Effector memory CD4-positive, alpha-beta T cell (primary cell): Measurements from ENCODE around the gene OR2D2.
"Not testable (repeated sequence)": the region's sequence is repeated elsewhere in the genome, so short reads cannot be mapped to it uniquely, and the experiment has no call there.

Experiments used
- DNase-seq, 3 donors: peaks; one replicate each; pipeline ENCODE4 v3.0.0-alpha.2; 2020
- H3K27ac ChIP-seq: 2 replicates; pipeline ENCODE4 v1.7.0; 2013; ENCODE audit warnings: mild to moderate bottlenecking, low read length, moderate library complexity; ENCODE audit not compliant: insufficient read depth, poor library complexity, severe bottlenecking
- H3K27me3 ChIP-seq: replicated peaks from 2 replicates; pipeline ENCODE4 v1.7.0; 2013; ENCODE audit warnings: mild to moderate bottlenecking, low read length; ENCODE audit not compliant: insufficient read depth, control insufficient read depth, poor library complexity, severe bottlenecking
- H3K36me3 ChIP-seq: 2 replicates; pipeline ENCODE4 v1.7.0; 2013; ENCODE audit warnings: mild to moderate bottlenecking, low read length, moderate library complexity; ENCODE audit not compliant: control insufficient read depth, insufficient read depth
- H3K4me1 ChIP-seq: 2 replicates; pipeline ENCODE4 v1.7.0; 2013; ENCODE audit warnings: low read length, mild to moderate bottlenecking; ENCODE audit not compliant: control insufficient read depth, insufficient read depth, poor library complexity, severe bottlenecking
- H3K4me3 ChIP-seq: 2 replicates; pipeline ENCODE4 v1.7.0; 2013; ENCODE audit warnings: low read length, low read depth, mild to moderate bottlenecking; ENCODE audit not compliant: insufficient read depth, poor library complexity, severe bottlenecking
- H3K9me3 ChIP-seq: 2 replicates; pipeline ENCODE4 v1.7.0; 2013; ENCODE audit warnings: mild to moderate bottlenecking, low read length, moderate library complexity; ENCODE audit not compliant: control insufficient read depth

OR2D2 gene

DNA sequence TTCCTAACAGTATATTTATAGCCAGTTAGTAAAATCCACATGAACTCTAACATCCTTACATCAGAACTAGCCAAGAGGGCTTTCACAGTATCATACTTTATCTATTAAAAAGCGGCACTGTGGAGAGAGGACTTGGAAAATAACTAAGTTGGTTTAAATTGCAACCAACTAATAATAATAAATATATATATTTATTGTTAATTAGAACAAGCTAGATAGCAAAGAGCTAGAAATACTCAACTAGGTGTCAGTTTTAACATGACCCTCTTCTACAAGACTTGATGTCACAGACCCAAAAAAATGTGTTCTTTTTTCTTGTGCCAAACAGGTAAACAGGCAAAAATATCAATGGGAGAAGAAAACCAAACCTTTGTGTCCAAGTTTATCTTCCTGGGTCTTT is 28.4 kb upstream of the OR2D2 start, which contains the start of gene OR2D3:
TSS of gene OR2D3 (plus strand) at position 301 of the 400 bp plus-strand sequence. CDS start at position 301, 0 bp downstream.
- Histone ChIP-seq H3K27me3 (no peaks in the 10 kb centered on the region), H3K27ac (no peak within 1 kb of the TSS), H3K4me1 (no peaks in the 10 kb centered on the region), H3K9me3 (no peaks in the 10 kb centered on the region), H3K36me3 (no peaks in the 10 kb centered on the region), H3K4me3 (no peak within 1 kb of the TSS)
- DNase-seq = no peak

DNA sequence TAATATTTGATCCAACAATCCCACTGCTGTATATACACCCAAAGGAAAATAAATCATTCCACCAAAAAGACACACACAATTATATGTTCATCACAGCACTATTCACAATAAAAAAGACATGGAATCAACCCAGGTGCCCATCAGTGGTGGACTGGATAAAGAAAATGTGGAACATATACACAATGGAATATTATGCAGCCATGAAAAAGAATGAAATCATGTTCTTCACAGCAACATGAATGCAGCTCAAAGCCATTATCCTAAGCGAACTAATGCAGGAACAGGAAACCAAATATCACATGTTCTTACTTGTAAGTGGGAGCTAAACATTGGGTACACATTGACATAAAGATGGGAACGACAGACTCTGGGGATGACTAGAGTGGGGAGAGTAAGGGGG is 27.4 kb upstream of the OR2D2 start:
- DNase-seq = no peak
- Histone ChIP-seq H3K4me3 (no peak overlapping the region), H3K27ac (no peak overlapping the region), H3K4me1 (no peaks in the 10 kb centered on the region), H3K36me3 (no peaks in the 10 kb centered on the region), H3K9me3 (no peaks in the 10 kb centered on the region), H3K27me3 (no peaks in the 10 kb centered on the region)

DNA sequence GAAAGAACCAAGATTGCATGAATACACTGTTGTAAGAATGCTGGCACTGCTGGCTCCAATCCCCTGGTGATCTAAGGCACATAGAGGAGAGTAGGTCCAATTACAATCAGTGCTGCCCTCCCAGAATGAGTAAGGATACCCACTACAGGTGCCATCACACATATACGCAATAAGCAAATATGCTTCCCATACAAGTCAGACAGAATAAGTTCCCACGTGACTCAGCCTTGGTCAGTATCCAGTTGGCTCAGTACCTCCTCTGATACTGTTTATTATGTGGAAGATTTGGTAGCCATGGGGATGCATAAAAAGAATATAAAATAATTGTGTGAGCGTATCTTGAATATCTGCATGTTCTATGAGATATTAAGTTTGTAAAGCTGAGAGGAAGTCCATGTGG is 19.6 kb upstream of the OR2D2 start:
- Histone ChIP-seq H3K4me3 (no peak overlapping the region), H3K9me3 (no peaks in the 10 kb centered on the region), H3K27ac (no peak overlapping the region), H3K36me3 (no peaks in the 10 kb centered on the region), H3K4me1 (no peaks in the 10 kb centered on the region), H3K27me3 (no peaks in the 10 kb centered on the region)
- no peak for DNase-seq

- DNase-seq = no peak
- no peaks in the 10 kb centered on the region for H3K27me3 ChIP-seq
- no peaks in the 10 kb centered on the region for H3K9me3 ChIP-seq
- H3K4me1 ChIP-seq = no peaks in the 10 kb centered on the region
- H3K27ac ChIP-seq = no peak overlapping the region
- H3K4me3 ChIP-seq = no peak overlapping the region
- no peaks in the 10 kb centered on the region for H3K36me3 ChIP-seq
Measured at GRCh38 chr11:6911378-6911777, 19.1 kb upstream of the OR2D2 start.

GRCh38 chr11:6904804-6905203 is 12.5 kb upstream of the OR2D2 start:
- not testable (repeated sequence) for H3K27me3 ChIP-seq, H3K9me3 ChIP-seq, H3K4me3 ChIP-seq, H3K36me3 ChIP-seq, H3K27ac ChIP-seq, H3K4me1 ChIP-seq, DNase-seq

DNA sequence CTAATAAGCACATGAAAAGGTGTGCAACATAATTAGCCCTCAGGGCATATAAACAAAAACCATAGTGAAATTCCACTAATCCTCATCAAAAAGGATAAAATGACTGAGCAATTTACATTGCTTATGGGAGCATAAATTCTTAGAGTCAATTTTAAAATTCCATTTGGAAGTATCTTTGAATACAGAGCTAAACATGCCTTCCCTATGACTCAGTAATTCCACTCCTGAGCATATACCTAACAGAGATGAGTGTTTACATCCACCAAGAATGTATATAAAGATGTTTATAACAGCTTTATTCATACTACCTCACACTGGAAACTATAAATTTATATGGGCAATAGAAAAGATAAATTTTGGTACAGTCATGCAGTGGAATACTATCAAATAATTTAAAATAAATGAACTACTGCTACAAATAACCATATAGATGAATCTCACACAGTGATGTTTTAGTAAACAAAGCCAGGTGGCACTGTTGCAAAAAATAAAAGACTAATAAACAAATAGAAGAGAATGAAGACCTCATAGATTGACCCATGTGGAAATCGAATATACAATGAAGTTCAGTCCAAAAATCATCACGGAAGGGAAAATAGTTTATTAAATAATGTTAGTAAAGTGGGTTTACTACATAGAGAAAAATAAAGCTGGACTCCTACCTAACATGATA is 8.2 kb upstream of the OR2D2 start:
- Histone ChIP-seq H3K27me3 (peaks cover 4% of the 10 kb centered on the region), H3K4me3 (no peak overlapping the region), H3K4me1 (no peaks in the 10 kb centered on the region), H3K27ac (no peak overlapping the region), H3K9me3 (no peaks in the 10 kb centered on the region), H3K36me3 (no peaks in the 10 kb centered on the region)
- DNase-seq = no peak

- no peak for DNase-seq
Measured at GRCh38 chr11:6898911-6899310, 6.6 kb upstream of the OR2D2 start.

DNA sequence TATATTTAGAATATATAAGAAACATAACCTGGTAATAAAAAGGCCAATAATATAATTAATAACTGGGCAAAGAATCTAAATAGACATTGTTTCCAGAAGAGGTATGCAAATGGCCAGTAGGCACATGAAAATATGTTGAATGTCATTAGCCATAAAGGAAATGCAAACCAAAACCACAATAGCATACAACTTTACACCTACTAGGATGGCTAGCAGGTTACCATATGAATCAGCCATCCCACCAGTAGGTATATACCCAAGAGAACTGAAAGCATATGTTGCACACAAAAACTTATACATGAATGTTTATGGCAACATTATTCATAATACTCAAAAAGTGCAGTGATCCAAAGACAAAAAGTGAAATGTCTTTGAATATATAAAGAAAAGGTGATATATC is 2.7 kb upstream of the OR2D2 start:
- Histone ChIP-seq H3K4me1 (no peaks in the 10 kb centered on the region), H3K36me3 (no peaks in the 10 kb centered on the region), H3K27me3 (no peaks in the 10 kb centered on the region), H3K4me3 (no peak overlapping the region), H3K27ac (no peak overlapping the region), H3K9me3 (no peaks in the 10 kb centered on the region)
- no peak for DNase-seq

More at GRCh38 chr11:6898911-6899310, 6.6 kb upstream of the OR2D2 start:
- Histone ChIP-seq H3K9me3 (no peaks in the 10 kb centered on the region), H3K27ac (no peak overlapping the region), H3K27me3 (peaks cover 4% of the 10 kb centered on the region), H3K4me3 (no peak overlapping the region), H3K36me3 (no peaks in the 10 kb centered on the region), H3K4me1 (no peaks in the 10 kb centered on the region)

GRCh38 chr11:6894097-6894496 is 1.8 kb upstream of the OR2D2 start:
- Histone ChIP-seq H3K4me3 (no peak overlapping the region), H3K27ac (no peak overlapping the region), H3K9me3 (no peaks in the 10 kb centered on the region), H3K36me3 (no peaks in the 10 kb centered on the region), H3K4me1 (no peaks in the 10 kb centered on the region), H3K27me3 (no peaks in the 10 kb centered on the region)
- DNase-seq = no peak

GRCh38 chr11:6889835-6890234 is 2.5 kb downstream of the OR2D2 start:
- Histone ChIP-seq H3K27me3 (no peaks in the 10 kb centered on the region), H3K27ac (no peak overlapping the region), H3K4me1 (no peaks in the 10 kb centered on the region), H3K9me3 (no peaks in the 10 kb centered on the region), H3K4me3 (no peak overlapping the region), H3K36me3 (no peaks in the 10 kb centered on the region)
- DNase-seq = no peak
